Kidney capillary endothelial cell (primary cell): ENCODE measurements around the gene PKDCC.
A peak's percentile ranks its signal among the peaks of the same experiment; 100 is the strongest.

Source experiments
- DNase-seq: peaks from one replicate; pipeline ENCODE4 v3.0.0-alpha.2; 2018; ENCODE audit warnings: low spot score

The PKDCC gene

GRCh38 chr2:42089340-42089925 lies 41.6 kb downstream of the PKDCC start:
- DNase-seq = peak; percentile 34

DNA sequence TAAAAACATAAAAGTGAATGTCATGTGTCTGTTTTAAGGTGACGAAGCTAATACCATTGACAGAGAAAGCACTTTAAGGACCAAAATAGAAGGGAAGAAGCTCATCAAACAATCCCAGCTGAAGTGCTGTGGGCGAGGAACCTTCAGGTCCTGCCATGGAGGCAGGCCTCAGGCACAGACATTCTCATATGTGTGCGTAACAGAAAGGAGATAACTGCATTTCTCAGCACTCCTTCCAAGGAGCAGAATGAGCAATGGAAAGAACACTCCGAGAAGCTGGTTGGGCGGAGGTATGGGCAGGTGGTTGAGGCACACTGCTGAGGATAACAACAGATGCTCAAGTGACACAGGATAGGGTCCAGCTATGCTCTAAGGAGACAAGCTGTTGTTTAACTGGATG lies 42.4 kb downstream of the PKDCC start:
- no peak for DNase-seq

DNA sequence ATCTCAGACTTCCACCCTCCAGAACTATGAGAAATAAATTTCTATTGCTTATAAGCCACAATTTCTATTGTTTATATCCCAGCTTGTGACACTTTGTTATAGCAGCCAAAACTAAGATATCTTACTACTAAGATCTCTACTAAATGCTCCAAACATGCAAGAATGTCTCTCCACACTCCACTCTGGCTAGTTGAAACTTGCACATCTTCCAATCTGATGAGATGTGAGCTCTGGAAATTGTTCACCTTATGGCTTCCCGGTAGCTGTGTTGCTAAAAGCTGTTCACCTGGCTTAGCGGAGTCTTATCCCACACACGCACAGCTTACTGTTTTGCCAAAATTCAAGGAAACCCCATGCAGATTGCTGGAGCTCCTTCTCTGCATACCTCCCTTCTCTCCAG lies 43.9 kb downstream of the PKDCC start:
- DNase-seq = no peak

GRCh38 chr2:42092084-42092996 lies 44.5 kb downstream of the PKDCC start:
- peak; percentile 40 for DNase-seq

GRCh38 chr2:42094114-42094513 lies 46.3 kb downstream of the PKDCC start:
- DNase-seq = no peak

GRCh38 chr2:42095923-42096408 lies 48.1 kb downstream of the PKDCC start:
- peak; percentile 69 for DNase-seq

DNA sequence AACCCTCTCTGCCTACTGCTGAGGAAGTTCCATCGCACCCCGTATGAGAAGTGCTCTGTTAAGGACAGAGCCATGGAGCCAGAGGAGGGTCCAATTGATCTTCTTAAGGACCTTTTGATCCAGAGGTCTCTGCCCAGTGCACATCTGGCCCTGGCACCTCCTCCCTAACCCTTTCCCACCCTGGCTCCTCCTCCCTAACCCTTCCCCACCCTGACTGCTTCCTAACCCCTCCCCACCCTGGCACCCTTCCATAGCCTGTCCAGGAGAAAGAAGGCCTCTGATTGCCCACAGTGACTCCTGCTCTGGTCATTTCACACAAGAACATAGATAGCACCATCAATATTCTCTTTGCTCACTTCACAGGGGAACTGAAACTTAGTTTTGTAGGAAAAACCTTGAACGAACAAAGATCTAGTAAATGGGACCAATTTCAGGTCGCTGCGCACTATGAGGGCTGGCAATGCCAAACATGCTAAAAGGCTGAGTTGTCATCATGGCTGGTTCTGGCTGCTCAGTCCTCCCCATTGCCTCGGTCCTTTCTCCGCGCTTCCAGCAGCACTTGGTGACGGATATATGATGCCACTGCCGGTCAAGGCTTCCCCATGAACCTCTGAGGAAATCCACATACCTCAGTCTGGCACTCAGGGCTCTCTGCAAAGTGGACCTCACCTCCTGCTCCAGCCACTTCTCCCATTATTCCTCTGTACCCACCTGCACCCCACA lies 49.2 kb downstream of the PKDCC start:
- no peak for DNase-seq

GRCh38 chr2:42098571-42099437 lies 51.0 kb downstream of the PKDCC start:
- peak; percentile 44 for DNase-seq

- DNase-seq = no peak
Observed at GRCh38 chr2:42099438-42100173, 51.8 kb downstream of the PKDCC start.

DNA sequence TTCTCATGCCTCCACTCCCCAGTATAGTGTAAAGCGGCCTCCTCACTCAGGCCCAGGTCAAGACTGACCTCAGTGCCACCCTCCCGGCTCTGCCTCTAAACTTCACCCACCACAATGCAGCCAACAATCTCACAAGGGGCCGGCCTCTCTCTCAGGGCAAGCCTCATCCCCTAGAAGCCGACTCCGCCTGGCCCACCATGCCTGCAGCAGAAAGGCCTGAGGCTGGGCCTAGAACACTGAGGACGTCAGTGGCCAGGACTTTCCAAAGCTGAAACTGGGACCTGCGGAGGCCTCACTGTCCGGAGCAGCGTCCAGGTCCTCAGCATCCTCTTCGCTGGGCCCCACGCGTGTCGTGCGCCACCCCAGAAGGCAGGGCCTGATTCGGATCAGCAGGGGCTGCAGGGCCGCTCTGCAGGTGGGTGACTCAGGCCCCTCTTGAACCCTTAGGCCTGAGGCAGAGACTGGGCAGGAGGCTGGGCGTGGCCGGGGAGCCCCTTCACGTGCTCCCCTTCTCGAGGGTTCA lies 52.9 kb downstream of the PKDCC start:
- no peak for DNase-seq

DNA sequence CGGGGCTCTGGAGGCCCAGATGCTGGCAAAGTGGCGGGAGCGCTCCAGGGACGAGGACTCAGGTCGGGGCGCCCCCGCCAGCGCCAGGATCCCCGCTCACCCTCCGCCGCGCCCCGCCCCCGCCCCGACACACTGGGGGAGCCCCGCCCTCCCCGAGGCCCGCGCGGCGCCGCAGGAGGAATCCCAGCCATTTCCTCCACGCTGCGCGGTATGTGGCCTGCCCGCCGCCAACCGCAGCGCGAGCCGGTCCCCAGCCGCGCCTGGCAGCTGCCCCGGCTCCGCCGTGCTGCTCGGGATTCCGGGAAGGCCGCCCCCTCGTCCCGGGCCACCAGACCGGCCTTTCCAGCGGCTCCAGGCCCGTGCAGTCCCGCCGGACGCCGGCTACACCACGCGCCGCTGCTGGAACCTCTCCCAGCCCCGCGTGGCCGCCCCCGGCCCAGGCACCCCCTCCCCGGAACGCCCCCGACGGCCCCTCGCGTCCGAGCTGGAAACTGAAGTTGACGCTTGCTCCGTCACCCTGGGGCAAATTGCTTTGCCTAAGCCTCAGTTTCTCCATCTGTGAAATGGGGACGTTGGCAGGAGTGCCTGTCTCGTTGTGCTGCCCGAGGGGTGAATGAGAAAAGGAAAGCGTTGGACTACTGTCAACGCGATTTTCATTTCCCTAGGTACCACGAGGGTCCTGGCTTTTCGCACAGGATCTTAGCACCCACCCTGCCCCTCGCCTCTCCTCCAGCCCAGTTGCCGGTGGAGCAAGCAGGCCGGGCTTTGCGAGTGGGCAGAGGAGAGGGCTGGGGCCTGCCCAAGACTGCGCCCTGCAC lies 53.6 kb downstream of the PKDCC start:
- DNase-seq = peak; percentile 55

GRCh38 chr2:42102024-42102590 lies 54.3 kb downstream of the PKDCC start:
- DNase-seq = peak; percentile 42

- peak; percentile 35 for DNase-seq
Observed at GRCh38 chr2:42102591-42103450, 55.0 kb downstream of the PKDCC start.

GRCh38 chr2:42103829-42104228 lies 56.0 kb downstream of the PKDCC start:
- DNase-seq = no peak

- DNase-seq = no peak
Observed at GRCh38 chr2:42104621-42105020, 56.8 kb downstream of the PKDCC start.

DNA sequence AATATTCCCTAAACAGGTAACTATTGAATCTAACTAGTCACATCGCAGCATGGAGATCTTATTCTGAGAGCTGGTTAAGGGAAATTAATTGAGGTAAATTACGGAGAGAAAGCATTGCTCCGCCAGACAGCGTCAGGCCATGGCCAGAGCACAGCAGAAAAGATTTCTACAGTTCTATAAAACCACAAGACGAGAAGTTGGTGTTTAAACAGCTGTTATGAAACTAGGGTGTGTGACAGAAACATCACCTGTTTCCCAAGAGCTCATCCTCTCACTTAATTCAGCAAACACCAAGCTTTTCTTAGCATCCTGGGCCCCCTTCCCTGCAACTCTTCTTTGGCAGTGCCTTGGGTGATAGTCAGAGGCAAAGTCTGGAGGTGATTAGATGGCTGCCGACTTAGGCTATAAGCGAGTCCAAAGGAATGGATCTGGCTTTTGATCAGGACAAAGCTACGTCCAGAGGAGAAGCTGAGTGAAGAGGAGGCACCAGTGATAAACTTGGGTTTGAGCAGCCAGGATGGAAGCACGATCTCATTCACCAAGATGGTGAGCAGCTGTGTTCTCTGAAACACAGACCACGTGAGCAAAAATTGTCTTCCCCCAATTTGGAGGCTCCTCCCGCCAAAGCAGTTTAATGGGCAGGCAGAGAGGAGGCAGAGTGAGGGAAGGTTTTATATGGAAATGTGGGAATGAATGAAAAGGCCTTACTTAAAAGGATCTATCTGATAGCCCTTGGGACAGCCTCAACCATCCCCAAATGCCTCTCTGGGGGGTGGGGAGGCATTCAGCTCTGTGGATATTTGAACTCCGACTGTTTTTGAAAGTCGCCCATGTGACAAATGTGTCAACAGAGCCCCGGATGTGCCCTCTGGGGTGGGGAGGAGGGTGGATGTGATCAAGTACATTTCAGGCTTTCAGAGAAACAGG lies 57.8 kb downstream of the PKDCC start:
- DNase-seq = no peak

DNA sequence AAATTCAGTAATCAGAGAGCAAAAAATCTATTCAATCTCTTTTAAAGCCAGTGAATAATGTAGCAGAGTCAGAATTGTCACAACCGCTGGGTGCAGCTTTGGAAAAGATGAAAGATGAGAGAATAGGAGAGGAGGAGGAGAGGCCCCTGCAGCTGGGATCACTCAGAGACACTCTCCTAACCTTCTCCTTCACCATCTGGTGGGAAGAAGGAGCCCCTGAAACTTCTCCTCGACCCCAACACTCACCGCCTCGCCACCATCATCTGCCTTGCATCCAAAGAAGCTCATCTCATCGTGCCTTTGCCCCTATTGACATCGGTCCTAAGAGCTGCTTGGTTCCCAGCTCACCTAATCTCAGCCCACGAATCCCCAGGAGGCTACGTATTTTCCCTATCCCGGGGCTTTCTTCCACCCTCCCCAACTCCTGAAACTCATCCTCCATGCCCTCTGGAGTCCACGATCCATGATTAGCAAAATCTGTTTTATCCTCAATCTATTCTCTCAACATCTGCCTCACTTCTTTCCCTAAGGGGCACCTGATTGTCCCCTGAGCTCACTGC lies 58.5 kb downstream of the PKDCC start:
- no peak for DNase-seq
